H1 (cell line): ENCODE measurements around the gene NELL1. TPM values are rescaled to one million over a fixed set of nuclear protein-coding genes. Genes with fewer than 3 reads are reported as not detected.

Experiments used
- CTCF ChIA-PET: fragments of 300-600 bp; sonication (Branson Sonifier 250); formaldehyde crosslinking; loops from one replicate; lab custom pipeline; 2021; ENCODE audit not compliant: partially characterized antibody; lab: Charles Lee
- POLR2A ChIA-PET: fragments of 300-600 bp; sonication (Branson Sonifier 250); formaldehyde crosslinking; loops from one replicate; lab custom pipeline; 2021; ENCODE audit warnings: inconsistent platforms; ENCODE audit not compliant: partially characterized antibody; lab: Charles Lee
- DNase-seq, 2 experiments: peaks; one replicate each; pipeline versions ENCODE4 v3.0.0 to v3.0.0-alpha.2; 2010 to 2022; ENCODE audit warnings: low spot score in 2 of 2, low read depth in 1 of 2, mixed read lengths in 1 of 2
- FAIRE-seq: peaks from 2 replicates; lab custom pipeline; 2011; peaks lifted over from hg19 to GRCh38; lab: Jason Lieb, UNC
- H2AFZ ChIP-seq: 2 replicates; pipeline ENCODE4 v1.8.1; 2012; ENCODE audit warnings: low read length, inconsistent platforms
- H2AK5ac ChIP-seq: 2 replicates; pipeline ENCODE4 v1.6.1; 2013; ENCODE audit warnings: low read depth, low read length
- H2BK120ac ChIP-seq: replicated peaks from 2 replicates; pipeline ENCODE3; 2013; ENCODE audit warnings: low read depth, low read length, inconsistent platforms
- H2BK12ac ChIP-seq: 2 replicates; pipeline ENCODE4 v1.6.1; 2013; ENCODE audit warnings: low read depth, low read length
- H2BK15ac ChIP-seq: 2 replicates; pipeline ENCODE4 v1.6.1; 2013; ENCODE audit warnings: low read length
- H2BK20ac ChIP-seq: 2 replicates; pipeline ENCODE4 v1.6.1; 2013; ENCODE audit warnings: low read length
- H2BK5ac ChIP-seq: 2 replicates; pipeline ENCODE4 v1.6.1; 2013; ENCODE audit warnings: low read depth, low read length
- H3K14ac ChIP-seq: 2 replicates; pipeline ENCODE4 v1.6.1; 2013; ENCODE audit warnings: inconsistent platforms; ENCODE audit not compliant: insufficient read length
- H3K18ac ChIP-seq: 2 replicates; pipeline ENCODE4 v1.6.1; 2013; ENCODE audit warnings: low read length; ENCODE audit errors: extremely low read depth
- H3K23ac ChIP-seq: 2 replicates; pipeline ENCODE4 v1.6.1; 2013; ENCODE audit warnings: inconsistent platforms; ENCODE audit not compliant: insufficient read length
- H3K23me2 ChIP-seq: 2 replicates; pipeline ENCODE4 v1.6.1; 2013; ENCODE audit warnings: low read depth, low read length
- H3K27ac ChIP-seq: 2 replicates; pipeline ENCODE4 v1.6.1; 2011; ENCODE audit warnings: low read depth, low read length, inconsistent platforms
- H3K27me3 ChIP-seq, 4 experiments: replicated peaks in 1 of 4; 1 replicate in 1 of 4; 2 replicates in 3 of 4; pipeline versions ENCODE4 v1.6.1 to v1.8.1; 2011 to 2013; ENCODE audit warnings: low read length in 3 of 4, mild to moderate bottlenecking in 3 of 4, inconsistent platforms in 2 of 4, mixed read lengths in 2 of 4, moderate library complexity in 1 of 4; ENCODE audit not compliant: control insufficient read depth in 3 of 4, insufficient read depth in 3 of 4; ENCODE audit errors: extremely low read depth in 1 of 4
- H3K36me3 ChIP-seq, 4 experiments: 2 replicates each; pipeline versions ENCODE4 v1.6.1 to v1.8.1; 2011 to 2013; ENCODE audit warnings: mild to moderate bottlenecking in 4 of 4, low read length in 3 of 4, moderate library complexity in 2 of 4, control low read depth in 1 of 4, inconsistent platforms in 1 of 4; ENCODE audit not compliant: insufficient read depth in 4 of 4, control insufficient read depth in 2 of 4
- H3K4ac ChIP-seq: replicated peaks from 2 replicates; pipeline ENCODE3; 2013; ENCODE audit warnings: low read length, low read depth, mixed read lengths, inconsistent platforms; ENCODE audit not compliant: insufficient read length
- H3K4me1 ChIP-seq, 4 experiments: replicated peaks in 1 of 4; 1 replicate in 1 of 4; 2 replicates in 3 of 4; pipeline versions ENCODE4 v1.6.1 to v1.8.1; 2011 to 2013; ENCODE audit warnings: low read length in 3 of 4, inconsistent platforms in 2 of 4, mixed read lengths in 1 of 4; ENCODE audit not compliant: insufficient read depth in 4 of 4, control insufficient read depth in 3 of 4
- H3K4me2 ChIP-seq, 2 experiments: 2 replicates each; pipeline versions ENCODE4 v1.6.1 to v1.8.1; 2011 to 2013; ENCODE audit warnings: low read depth in 2 of 2, low read length in 2 of 2, control low read depth in 1 of 2, inconsistent platforms in 1 of 2, mild to moderate bottlenecking in 1 of 2; ENCODE audit not compliant: insufficient read depth in 1 of 2
- H3K4me3 ChIP-seq, 4 experiments: fragments of 200-600, 300-600 bp in 1 of 4; sonication (generic), shearing (Covaris generic), sonication (Bioruptor Twin) in 1 of 4; 2 replicates each; pipeline versions ENCODE4 v1.5.1 to v1.8.1; 2011 to 2016; ENCODE audit warnings: low read length in 4 of 4, low read depth in 3 of 4, control low read depth in 2 of 4, inconsistent platforms in 2 of 4, mild to moderate bottlenecking in 2 of 4, mixed read lengths in 1 of 4, moderate library complexity in 1 of 4; ENCODE audit not compliant: insufficient read depth in 2 of 4; ENCODE audit errors: extremely low read depth in 1 of 4
- H3K56ac ChIP-seq: replicated peaks from 2 replicates; pipeline ENCODE3; 2013; ENCODE audit warnings: low read depth, mild to moderate bottlenecking, mixed read lengths, low read length, inconsistent platforms; ENCODE audit not compliant: insufficient read length
- H3K79me1 ChIP-seq: 2 replicates; pipeline ENCODE4 v1.6.1; 2013; ENCODE audit warnings: low read depth, low read length, control low read depth
- H3K79me2 ChIP-seq, 2 experiments: 2 replicates each; pipeline versions ENCODE4 v1.6.1 to v1.8.1; 2012 to 2013; ENCODE audit warnings: low read length in 2 of 2, mild to moderate bottlenecking in 2 of 2, inconsistent platforms in 1 of 2; ENCODE audit not compliant: insufficient read depth in 2 of 2, control insufficient read depth in 1 of 2
- H3K9ac ChIP-seq, 4 experiments: replicated peaks in 1 of 4; 1 replicate in 1 of 4; 2 replicates in 3 of 4; pipeline versions ENCODE4 v1.6.1 to v1.8.1; 2011 to 2013; ENCODE audit warnings: low read depth in 3 of 4, low read length in 3 of 4, control low read depth in 2 of 4, mild to moderate bottlenecking in 2 of 4, moderate library complexity in 2 of 4, inconsistent platforms in 1 of 4; ENCODE audit errors: extremely low read depth in 1 of 4
- H3K9me3 ChIP-seq, 2 experiments: 2 replicates each; pipeline versions ENCODE4 v1.6.1 to v1.8.1; 2012 to 2013; ENCODE audit warnings: mild to moderate bottlenecking in 2 of 2, moderate library complexity in 2 of 2, control low read depth in 1 of 2, inconsistent platforms in 1 of 2, low read depth in 1 of 2, low read length in 1 of 2, mixed read lengths in 1 of 2; ENCODE audit not compliant: insufficient read depth in 2 of 2
- H4K20me1 ChIP-seq, 2 experiments: replicated peaks in 1 of 2; 2 replicates each; pipeline versions ENCODE3 to v1.8.1; 2011 to 2013; ENCODE audit warnings: inconsistent platforms in 2 of 2, low read length in 2 of 2, mild to moderate bottlenecking in 1 of 2; ENCODE audit not compliant: insufficient read depth in 2 of 2, control insufficient read depth in 1 of 2
- H4K5ac ChIP-seq: 2 replicates; pipeline ENCODE4 v1.6.1; 2013; ENCODE audit warnings: low read length, low read depth, mixed read lengths, inconsistent platforms; ENCODE audit not compliant: insufficient read length
- H4K8ac ChIP-seq: 2 replicates; pipeline ENCODE4 v1.8.0; 2013; ENCODE audit warnings: mild to moderate bottlenecking, moderate library complexity, low read length, inconsistent platforms; ENCODE audit not compliant: insufficient read depth; ENCODE audit errors: extremely low read depth
- H4K91ac ChIP-seq: replicated peaks from 2 replicates; pipeline ENCODE3; 2013; ENCODE audit warnings: low read length, mixed read lengths, inconsistent platforms; ENCODE audit not compliant: insufficient read length
- BRCA1 ChIP-seq: IDR thresholded peaks from 2 replicates; pipeline ENCODE4 v1.6.1; 2012; ENCODE audit warnings: low read depth, low read length, improper control_type of control experiment
- CHD1 ChIP-seq: IDR thresholded peaks from 2 replicates; pipeline ENCODE4 v1.6.1; 2012; ENCODE audit warnings: low read depth, low read length, improper control_type of control experiment
- CTBP2 ChIP-seq: IDR thresholded peaks from 2 replicates; pipeline ENCODE4 v1.7.0; 2011; ENCODE audit warnings: borderline replicate concordance, mild to moderate bottlenecking, moderate library complexity, mixed read lengths, low read length; ENCODE audit not compliant: insufficient read depth, insufficient read length
- FOSL1 ChIP-seq: IDR thresholded peaks from 2 replicates; pipeline ENCODE4 v1.6.1; 2011; ENCODE audit warnings: mild to moderate bottlenecking, low read depth, low read length, moderate library complexity; ENCODE audit not compliant: insufficient read depth
- HDAC6 ChIP-seq: IDR thresholded peaks from one replicate; pipeline ENCODE4 v1.7.1; 2012; ENCODE audit warnings: low read depth, mild to moderate bottlenecking, inconsistent platforms, low read length, moderate library complexity
- KDM1A ChIP-seq: fragments of 200-600, 300-600 bp; sonication (generic); IDR thresholded peaks from 2 replicates; pipeline ENCODE4 v1.7.1; 2016; ENCODE audit warnings: mild to moderate bottlenecking, low read length, borderline replicate concordance
- POU5F1 ChIP-seq: IDR thresholded peaks from 2 replicates; pipeline ENCODE4 v1.6.1; 2011; ENCODE audit warnings: low read depth, mild to moderate bottlenecking, low read length, moderate library complexity
- SP1 ChIP-seq: IDR thresholded peaks from 2 replicates; pipeline ENCODE4 v1.6.1; 2011; ENCODE audit warnings: low read depth, low read length
- ZNF274 ChIP-seq: IDR thresholded peaks from 2 replicates; pipeline ENCODE4 v1.7.0; 2012; ENCODE audit warnings: low read length, borderline replicate concordance; ENCODE audit errors: extremely low read depth
- WGBS, 2 experiments: shearing (Covaris generic) in 1 of 2; methylation state at CpG; one replicate each; pipeline versions ENCODE4 v1.1.6 to v1.1.7; 2013 to 2015; ENCODE audit warnings: low lambda C conversion rate in 2 of 2, mixed read lengths in 2 of 2, inconsistent platforms in 1 of 2, low coverage in 1 of 2, missing lambda C conversion rate in 1 of 2; ENCODE audit not compliant: insufficient replicate concordance in 2 of 2, insufficient coverage in 1 of 2, insufficient read length in 1 of 2; ENCODE audit errors: extremely low coverage in 1 of 2, missing lambda C conversion rate in 1 of 2; 5-methylcytosine and 5-hydroxymethylcytosine counted together
- polyA plus RNA-seq, 7 experiments: library from polyadenylated mRNA; depleted of rRNA in 3 of 7; stranded (reverse) in 5 of 7; unstranded in 2 of 7; fragments of >200 nt in 5 of 7; fragments of 200-250 nt in 2 of 7; gene quantifications; 1 replicate in 5 of 7; 2 replicates in 1 of 7; 4 replicates in 1 of 7; pipeline versions ENCODE4 v1.2.1 to v1.2.3, GENCODE V29; 2011 to 2013; ENCODE audit warnings: missing spikeins in 2 of 7, mixed read lengths in 2 of 7
- total RNA-seq: library from RNA; stranded (reverse); fragmentation: NEBNext Ultra II Directional; extraction: Animal tissue kit (Norgen Biotek cat#: 25700); gene quantifications from 2 replicates; pipeline ENCODE4 v1.2.1, GENCODE V29; 2021
- TF ChIP-seq, protein P1 (sequence below): IDR thresholded peaks from 2 replicates; pipeline ENCODE4 v1.6.1; 2012; ENCODE audit warnings: low read length, inconsistent platforms

The NELL1 gene
- total and polyA plus RNA-seq, 2 of the 8 experiments (the other 6 are each of a cell fraction or from before 2014, with no cell fraction given) = 0.21 TPM; not detected in 1

- DNase-seq (no peak), FAIRE-seq (no peak)
- no peak overlapping the region for H4K91ac ChIP-seq
- H3K4me1 ChIP-seq = no peaks in the 10 kb centered on the region
- H3K23ac ChIP-seq = no peak overlapping the region
- CTCF ChIA-PET = interaction anchor here (7.4 kb wide), 1 partner anchor 12 kb away, joined by 63 read pairs; no protein-coding TSS in a partner anchor
- H4K5ac ChIP-seq = no peak overlapping the region
- TF ChIP-seq POU5F1 (no peak), SP1 (no peak), ZNF274 (no peak), HDAC6 (no peak), CHD1 (no peak), BRCA1 (no peak), CTBP2 (no peak), KDM1A (no peak), FOSL1 (no peak)
- TF ChIP-seq, protein P1, sequence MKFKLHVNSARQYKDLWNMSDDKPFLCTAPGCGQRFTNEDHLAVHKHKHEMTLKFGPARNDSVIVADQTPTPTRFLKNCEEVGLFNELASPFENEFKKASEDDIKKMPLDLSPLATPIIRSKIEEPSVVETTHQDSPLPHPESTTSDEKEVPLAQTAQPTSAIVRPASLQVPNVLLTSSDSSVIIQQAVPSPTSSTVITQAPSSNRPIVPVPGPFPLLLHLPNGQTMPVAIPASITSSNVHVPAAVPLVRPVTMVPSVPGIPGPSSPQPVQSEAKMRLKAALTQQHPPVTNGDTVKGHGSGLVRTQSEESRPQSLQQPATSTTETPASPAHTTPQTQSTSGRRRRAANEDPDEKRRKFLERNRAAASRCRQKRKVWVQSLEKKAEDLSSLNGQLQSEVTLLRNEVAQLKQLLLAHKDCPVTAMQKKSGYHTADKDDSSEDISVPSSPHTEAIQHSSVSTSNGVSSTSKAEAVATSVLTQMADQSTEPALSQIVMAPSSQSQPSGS = no peak
- H3K23me2 ChIP-seq = no peaks in the 10 kb centered on the region
- H3K36me3 ChIP-seq = no peaks in the 10 kb centered on the region
- H3K27me3 ChIP-seq = no peaks in the 10 kb centered on the region
- H3K4me3 ChIP-seq = no peak overlapping the region
- no peaks in the 10 kb centered on the region for H3K79me2 ChIP-seq
- 88% methylated on average over 1 of the region's 1 CpG; no CpG with 5 or more reads in 1 of the 2 experiments for WGBS, 2 experiments
- H3K56ac ChIP-seq = no peak overlapping the region
- H4K8ac ChIP-seq = no peak overlapping the region
- no peak overlapping the region for H2BK5ac ChIP-seq
- no peak overlapping the region for H3K9ac ChIP-seq
- no peak overlapping the region for H2BK120ac ChIP-seq
- no peak overlapping the region for H3K4ac ChIP-seq
- POLR2A ChIA-PET = no interaction called here
- H2AK5ac ChIP-seq = no peak overlapping the region
- no peak overlapping the region for H2AFZ ChIP-seq
- no peak overlapping the region for H2BK12ac ChIP-seq
- no peak overlapping the region for H2BK20ac ChIP-seq
- no peak overlapping the region for H3K18ac ChIP-seq
- H3K79me1 ChIP-seq = no peaks in the 10 kb centered on the region
- no peak overlapping the region for H2BK15ac ChIP-seq
- no peaks in the 10 kb centered on the region for H3K9me3 ChIP-seq
- H4K20me1 ChIP-seq = no peaks in the 10 kb centered on the region
- no peak overlapping the region for H3K14ac ChIP-seq
- no peak overlapping the region for H3K27ac ChIP-seq
- H3K4me2 ChIP-seq = no peak overlapping the region
Observed at GRCh38 chr11:21501245-21501644, 831.9 kb downstream of the NELL1 start.
